ENCODE measurements around the gene PKN2.
"Not testable (repeated sequence)": the region's sequence is repeated elsewhere in the genome, so short reads cannot be mapped to it uniquely, and the experiment has no call there.

Gene PKN2

DNA sequence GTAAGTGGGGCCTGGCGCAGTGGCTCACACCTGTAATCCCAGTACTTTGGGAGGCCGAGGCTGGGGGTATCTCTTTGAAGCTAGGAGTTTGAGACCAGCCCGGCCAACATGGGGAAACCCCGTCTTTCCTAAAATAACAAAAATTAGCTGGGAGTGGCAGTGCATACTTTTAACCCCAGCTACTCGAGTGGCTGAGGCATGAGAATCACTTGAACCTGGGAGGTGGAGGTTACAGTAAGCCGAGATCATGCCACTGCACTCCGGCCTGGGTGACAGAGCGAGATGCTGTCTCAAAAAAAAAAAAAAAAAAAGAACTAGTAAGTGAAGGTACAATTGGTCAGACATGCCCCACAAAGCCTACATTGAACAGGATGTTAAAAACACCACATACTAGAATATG, 196.6 kb downstream of the PKN2 start:
- DNase-seq (ENCODE audit: low spot score): not testable (repeated sequence)

DNA sequence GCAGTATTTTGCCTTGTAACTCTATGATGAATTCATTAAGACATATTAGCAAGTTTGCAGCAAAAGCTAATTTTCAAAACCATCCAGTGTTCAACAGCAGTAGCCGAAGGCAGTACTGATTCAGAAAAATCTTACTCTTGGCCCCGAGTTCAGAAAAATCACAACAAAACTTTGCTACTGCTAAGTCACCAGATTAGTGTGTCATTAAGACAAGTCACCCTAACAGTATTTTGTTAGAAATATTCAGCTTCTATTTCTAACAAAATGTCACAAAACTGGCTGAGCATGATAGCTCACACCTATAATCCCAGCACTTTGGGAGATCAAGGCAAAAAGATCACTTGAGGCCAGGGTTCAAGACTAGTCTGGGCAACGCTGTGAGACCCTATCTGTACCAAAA, 199.1 kb downstream of the PKN2 start:
- no peak for DNase-seq (ENCODE audit: low spot score)
